DOHH2 (cell line): Measurements from ENCODE around the gene PCYT1A.

ENCODE experiments used
- H3F3A ChIP-seq: fragments of 200-600 bp; sonication (generic), shearing (Covaris generic); 2 replicates; pipeline ENCODE4 v1.6.0; 2016; ENCODE audit warnings: antibody characterized with exemption, mild to moderate bottlenecking; ENCODE audit not compliant: control insufficient read depth, insufficient read depth
- H3K27ac ChIP-seq: fragments of 200-600 bp; sonication (generic); 2 replicates; pipeline ENCODE4 v1.5.1; 2014; ENCODE audit warnings: low read depth, mild to moderate bottlenecking, low read length, moderate library complexity
- H3K27me3 ChIP-seq: fragments of 200-600 bp; sonication (generic); 2 replicates; pipeline ENCODE4 v1.6.1; 2014; ENCODE audit warnings: mild to moderate bottlenecking, low read length, mixed read lengths; ENCODE audit not compliant: control insufficient read depth
- H3K36me3 ChIP-seq: fragments of 200-600 bp; sonication (generic); 2 replicates; pipeline ENCODE4 v1.6.1; 2014; ENCODE audit warnings: mild to moderate bottlenecking, low read length, moderate library complexity, mixed read lengths; ENCODE audit not compliant: control insufficient read depth
- H3K4me1 ChIP-seq: fragments of 200-600 bp; sonication (generic); 2 replicates; pipeline ENCODE4 v1.6.1; 2014; ENCODE audit warnings: mild to moderate bottlenecking, low read length, mixed read lengths; ENCODE audit not compliant: control insufficient read depth
- H3K4me2 ChIP-seq: fragments of 200-600 bp; sonication (generic); 2 replicates; pipeline ENCODE4 v1.6.0; 2014; ENCODE audit warnings: mild to moderate bottlenecking, low read length, moderate library complexity
- H3K4me3 ChIP-seq: fragments of 200-600 bp; sonication (generic); 2 replicates; pipeline ENCODE4 v1.5.1; 2014; ENCODE audit warnings: mild to moderate bottlenecking, low read length, mixed read lengths
- H3K79me2 ChIP-seq: fragments of 200-600 bp; sonication (generic); 2 replicates; pipeline ENCODE4 v1.6.1; 2014; ENCODE audit warnings: mild to moderate bottlenecking, low read length, mixed read lengths; ENCODE audit not compliant: control insufficient read depth
- H3K9me2 ChIP-seq: fragments of 200-600 bp; sonication (generic); replicated peaks from 2 replicates; pipeline ENCODE4 v1.6.1; 2014; ENCODE audit warnings: mild to moderate bottlenecking, low read length, mixed read lengths; ENCODE audit not compliant: control insufficient read depth
- H3K9me3 ChIP-seq: fragments of 200-600 bp; sonication (generic); 2 replicates; pipeline ENCODE4 v1.6.1; 2014; ENCODE audit warnings: antibody characterized with exemption, low read length, mixed read lengths; ENCODE audit not compliant: control insufficient read depth, insufficient read depth
- H4K20me1 ChIP-seq: fragments of 200-600 bp; sonication (generic); 2 replicates; pipeline ENCODE4 v1.6.0; 2014; ENCODE audit warnings: low read depth, mild to moderate bottlenecking, antibody characterized with exemption, low read length, moderate library complexity; ENCODE audit not compliant: control insufficient read depth, insufficient read depth
- CTCF ChIP-seq: fragments of 200-600 bp; sonication (generic); IDR thresholded peaks from one replicate; pipeline ENCODE4 v1.5.1; 2014; ENCODE audit warnings: antibody characterized with exemption, mild to moderate bottlenecking, low read depth, low read length; ENCODE audit not compliant: poor library complexity, severe bottlenecking
- EZH2phosphoT487 ChIP-seq: fragments of 200-600 bp; sonication (generic); IDR thresholded peaks from 2 replicates; pipeline ENCODE4 v1.6.1; 2017; ENCODE audit warnings: borderline replicate concordance, mild to moderate bottlenecking, antibody characterized with exemption, low read length, moderate library complexity, mixed read lengths

Gene PCYT1A

GRCh38 chr3:196236223-196236622 lies 51.3 kb downstream of the PCYT1A start:
- Histone ChIP-seq H3K4me3 (no peak overlapping the region), H3K4me2 (no peak overlapping the region), H3F3A (no peaks in the 10 kb centered on the region), H3K27me3 (no peaks in the 10 kb centered on the region), H3K4me1 (no peaks in the 10 kb centered on the region), H4K20me1 (no peaks in the 10 kb centered on the region), H3K27ac (no peak overlapping the region), H3K79me2 (no peaks in the 10 kb centered on the region), H3K36me3 (no peaks in the 10 kb centered on the region), H3K9me2 (no peaks in the 10 kb centered on the region), H3K9me3 (no peaks in the 10 kb centered on the region)
- TF ChIP-seq CTCF (no peak), EZH2phosphoT487 (no peak)

- Histone ChIP-seq H3K79me2 (no peaks in the 10 kb centered on the region), H3K4me2 (no peak overlapping the region), H3K4me3 (no peak overlapping the region), H4K20me1 (no peaks in the 10 kb centered on the region), H3F3A (no peaks in the 10 kb centered on the region), H3K4me1 (no peaks in the 10 kb centered on the region), H3K27me3 (no peaks in the 10 kb centered on the region), H3K27ac (no peak overlapping the region), H3K9me3 (no peaks in the 10 kb centered on the region), H3K36me3 (no peaks in the 10 kb centered on the region), H3K9me2 (no peaks in the 10 kb centered on the region)
- TF ChIP-seq EZH2phosphoT487, result no peak
- no peak for TF ChIP-seq CTCF
Measured at GRCh38 chr3:196235452-196236122, 51.9 kb downstream of the PCYT1A start.

- H3K27ac ChIP-seq, result no peak overlapping the region
- H3K36me3 ChIP-seq, result no peaks in the 10 kb centered on the region
- H3K9me2 ChIP-seq, result no peaks in the 10 kb centered on the region
- H3K4me1 ChIP-seq, result no peaks in the 10 kb centered on the region
- H4K20me1 ChIP-seq, result no peaks in the 10 kb centered on the region
- no peaks in the 10 kb centered on the region for H3F3A ChIP-seq
- H3K79me2 ChIP-seq, result no peaks in the 10 kb centered on the region
- no peak overlapping the region for H3K4me2 ChIP-seq
- TF ChIP-seq CTCF (no peak), EZH2phosphoT487 (no peak)
- no peaks in the 10 kb centered on the region for H3K27me3 ChIP-seq
- H3K9me3 ChIP-seq, result no peaks in the 10 kb centered on the region
- H3K4me3 ChIP-seq, result no peak overlapping the region
Measured at GRCh38 chr3:196232882-196233251, 54.7 kb downstream of the PCYT1A start.
